ENCODE data around the gene NTM.
"Not testable (repeated sequence)": the region's sequence is repeated elsewhere in the genome, so short reads cannot be mapped to it uniquely, and the experiment has no call there.

Gene NTM

DNA sequence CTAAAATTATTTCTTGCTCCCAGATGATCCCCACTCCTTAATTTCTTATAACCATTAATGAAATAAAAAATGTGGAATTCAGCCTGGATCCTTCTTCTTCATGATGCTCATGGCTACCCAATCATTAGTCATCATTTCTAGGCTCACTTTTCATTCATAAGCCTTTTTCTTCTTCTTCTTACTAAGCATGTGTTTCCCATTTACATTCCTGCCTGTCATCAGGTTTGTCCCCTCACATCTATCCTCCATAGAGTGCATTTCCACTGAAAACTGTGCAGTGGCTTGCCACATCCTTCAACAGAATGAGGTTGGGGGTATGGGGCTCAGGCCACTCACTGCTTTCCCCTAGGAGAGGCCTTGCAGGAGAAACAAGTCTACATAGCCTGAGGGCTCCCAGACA lies 35.8 kb upstream of the NTM start:
- no peak overlapping the region for H3K4me3 ChIP-seq (ENCODE audit: low read depth, low read length)
- DNase-seq (ENCODE audit: low read depth) = no peak
- TF ChIP-seq CTCF (IDR thresholded peaks at IDR 0.05; ENCODE audit: insufficient read depth, low read depth, low read length, missing control alignments) = no peak

DNA sequence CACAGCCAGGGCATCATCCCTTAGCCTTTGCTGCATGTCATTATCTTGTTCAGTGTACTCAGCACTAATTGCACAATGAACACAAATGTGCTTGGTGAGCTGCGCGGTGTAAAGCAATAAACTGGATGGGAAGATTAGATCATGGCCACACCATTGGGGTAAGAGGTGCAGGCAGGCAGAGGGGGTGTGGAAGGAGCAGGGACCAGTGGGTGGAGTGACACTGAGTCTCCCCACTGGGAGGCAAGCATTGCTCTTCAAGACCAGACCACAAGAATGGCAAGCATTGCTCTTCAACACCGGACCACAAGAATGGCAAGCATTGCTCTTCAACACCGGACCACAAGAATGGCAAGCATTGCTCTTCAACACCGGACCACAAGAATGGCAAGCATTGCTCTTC lies 28.5 kb upstream of the NTM start:
- not testable (repeated sequence) for DNase-seq (ENCODE audit: low read depth)

GRCh38 chr11:131342442-131342841 lies 28.0 kb upstream of the NTM start:
- not testable (repeated sequence) for H3K4me3 ChIP-seq (ENCODE audit: low read depth, low read length); DNase-seq (ENCODE audit: low read depth)

More for the DNA sequence above, 28.5 kb upstream of the NTM start:
- H3K4me3 ChIP-seq (ENCODE audit: low read depth, low read length) = not testable (repeated sequence)

- no peak overlapping the region for H3K4me3 ChIP-seq (ENCODE audit: low read depth, low read length)
- DNase-seq (ENCODE audit: low read depth) = no peak
- no peak for TF ChIP-seq CTCF (IDR thresholded peaks at IDR 0.05; ENCODE audit: insufficient read depth, low read depth, low read length, missing control alignments)
These were observed 25.0 kb upstream of the NTM start for GRCh38 chr11:131345406-131345805.

GRCh38 chr11:131349368-131350086 lies 20.9 kb upstream of the NTM start:
- H3K4me3 ChIP-seq (ENCODE audit: low read depth, low read length) = no peak overlapping the region
- DNase-seq (ENCODE audit: low read depth) = no peak
- no peak for TF ChIP-seq CTCF (IDR thresholded peaks at IDR 0.05; ENCODE audit: insufficient read depth, low read depth, low read length, missing control alignments)

- no peak for DNase-seq (ENCODE audit: low read depth)
- no peak overlapping the region for H3K4me3 ChIP-seq (ENCODE audit: low read depth, low read length)
- TF ChIP-seq CTCF (IDR thresholded peaks at IDR 0.05; ENCODE audit: insufficient read depth, low read depth, low read length, missing control alignments) = no peak
These were observed 19.5 kb upstream of the NTM start for GRCh38 chr11:131350872-131351271.

DNA sequence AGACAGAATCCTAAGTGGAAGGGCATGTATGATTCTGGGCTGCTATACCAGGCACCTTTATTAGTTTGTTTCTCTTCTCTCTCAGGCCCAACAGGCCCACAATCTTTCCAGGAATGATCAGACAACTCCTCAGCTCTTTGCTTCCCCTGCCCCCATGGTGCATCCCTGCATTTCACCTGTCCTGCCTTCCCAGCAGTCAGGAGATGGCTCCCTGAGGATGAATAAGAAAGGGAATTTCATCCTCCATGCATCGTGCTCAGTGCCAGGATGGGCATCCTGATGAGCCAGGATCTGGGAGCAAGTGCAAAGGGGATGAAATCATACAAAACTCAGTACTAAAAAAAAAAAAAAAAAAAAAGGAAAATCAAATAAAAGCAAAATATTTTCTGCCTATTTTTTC lies 18.6 kb upstream of the NTM start:
- no peak for DNase-seq (ENCODE audit: low read depth)
- no peak overlapping the region for H3K4me3 ChIP-seq (ENCODE audit: low read depth, low read length)
- TF ChIP-seq CTCF (IDR thresholded peaks at IDR 0.05; ENCODE audit: insufficient read depth, low read depth, low read length, missing control alignments) = no peak

DNA sequence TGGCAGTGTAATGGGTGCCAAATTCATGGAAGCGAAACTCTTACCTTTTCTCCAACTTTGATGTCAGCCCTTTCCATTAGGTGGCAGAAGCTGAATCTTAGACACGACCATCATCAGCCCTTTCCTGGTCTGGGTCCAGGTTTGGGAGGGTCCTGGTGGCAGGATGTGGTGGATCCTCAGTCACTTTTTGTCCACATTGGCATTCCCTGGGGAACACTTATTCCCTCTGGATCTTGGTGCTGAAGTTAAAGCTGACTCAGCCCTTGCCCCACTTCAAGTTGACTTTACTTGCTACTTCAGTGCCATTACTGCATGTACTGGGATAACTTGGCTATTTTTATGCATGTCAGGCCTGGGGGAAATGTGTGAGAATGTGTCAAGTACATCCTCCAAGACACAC lies 16.6 kb upstream of the NTM start:
- no peak for TF ChIP-seq CTCF (IDR thresholded peaks at IDR 0.05; ENCODE audit: insufficient read depth, low read depth, low read length, missing control alignments)
- DNase-seq (ENCODE audit: low read depth) = no peak
- H3K4me3 ChIP-seq (ENCODE audit: low read depth, low read length) = no peak overlapping the region

All from GM12865 (cell line).